ENCODE results near the gene RIPOR3. TPM values are rescaled to one million over a fixed set of nuclear protein-coding genes. Genes with fewer than 3 reads are reported as not detected.

The RIPOR3 gene
- total and polyA plus RNA-seq, 9 of the 15 experiments (the other 6 are each of a cell fraction or from before 2014, with no cell fraction given) = 3.3 to 62.7 (median 21.4) TPM

DNA sequence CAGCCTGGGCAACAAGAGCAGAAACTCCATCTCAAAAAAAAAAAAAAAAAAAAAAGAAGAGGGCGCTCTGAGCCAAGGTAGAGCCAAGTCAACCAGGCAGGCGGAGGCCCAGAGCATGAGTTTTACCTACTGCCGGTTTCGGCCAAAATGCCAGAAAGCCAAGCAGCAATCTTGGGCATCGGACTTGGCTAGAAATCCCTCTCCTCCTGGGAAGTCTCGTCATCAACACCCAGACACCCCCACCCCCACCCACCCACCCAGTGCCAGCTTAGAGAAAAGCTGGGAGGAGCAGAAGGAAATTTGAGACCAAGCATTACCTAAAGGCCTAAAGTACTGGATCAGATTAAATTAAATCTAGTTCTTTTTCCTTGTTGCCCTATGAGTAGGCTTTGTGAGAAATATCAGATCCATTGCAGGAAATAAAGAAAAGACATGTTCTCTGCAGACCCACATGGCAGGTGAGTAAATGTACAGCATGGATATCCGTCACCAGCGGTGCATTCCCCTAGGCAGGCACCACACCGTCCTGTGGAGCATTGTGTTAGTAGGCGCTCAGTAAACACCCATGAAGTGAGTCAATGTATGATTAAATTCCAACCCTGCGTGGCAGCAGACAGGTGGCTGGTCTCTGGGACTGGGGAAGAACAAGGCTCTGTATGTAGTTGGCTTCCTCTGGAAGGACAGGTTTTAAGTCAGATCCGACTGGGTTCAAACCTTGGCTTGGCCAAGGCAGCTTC lies 21.0 kb downstream of the RIPOR3 start:
- Histone ChIP-seq H3K79me2 (ENCODE audit: control insufficient read depth, insufficient read depth, low read length) (peaks cover 89% of the 10 kb centered on the region), H3K4me2 (ENCODE audit: insufficient read depth, low read length) (no peak overlapping the region), H4K20me1 (replicated peaks; ENCODE audit: control insufficient read depth, insufficient read depth, low read length) (peaks cover 43% of the 10 kb centered on the region), H3K27me3 (ENCODE audit: control insufficient read depth in 2 of 2, insufficient read depth in 2 of 2, low read length in 2 of 2) (no peaks in the 10 kb centered on the region; a peak in 1 of 5 replicates), H2AFZ (ENCODE audit: low read depth, low read length) (no peak overlapping the region), H3K9ac (ENCODE audit: insufficient read depth in 1 of 2, low read depth in 2 of 2, low read length in 2 of 2) (peak overlapping the region in 1 of 2 experiments; percentile 15; a peak in 1 of 4 replicates), H3K27ac (ENCODE audit: extremely low read depth, low read depth, low read length) (peak overlapping the region; percentile 32; the same call in 1 of the 3 replicates), H3K36me3 (ENCODE audit: control insufficient read depth, insufficient read depth, low read length) (peaks cover 27% of the 10 kb centered on the region; the same call in 2 of the 3 replicates), H3K4me3 (no peak overlapping the region), H3K9me3 (replicated peaks; ENCODE audit: control insufficient read depth, insufficient read depth, low read depth, low read length) (no peaks in the 10 kb centered on the region), H3K9me1 (ENCODE audit: control insufficient read depth, insufficient read depth, low read length) (peaks cover 13% of the 10 kb centered on the region), H3K4me1 (replicated peaks in 1 of 2; ENCODE audit: control insufficient read depth in 2 of 2, insufficient read depth in 2 of 2, low read length in 2 of 2) (peaks cover 45 to 49% of the 10 kb centered on the region in 2 experiments)
- intact Hi-C loops (cut with micrococcal nuclease) (no loop called here), in situ Hi-C loops (cut with MboI) (no loop called here)
- FAIRE-seq = peak; percentile 40
- POLR2A ChIA-PET = no interaction called here
- CTCF ChIA-PET (ENCODE audit: low intra/inter-chr PET ratio) = interaction anchor here (0.6 kb wide), 1 partner anchor 492 kb away, joined by 4 read pairs; no protein-coding TSS in a partner anchor
- no peak for ATAC-seq
- TF ChIP-seq, protein P1, sequence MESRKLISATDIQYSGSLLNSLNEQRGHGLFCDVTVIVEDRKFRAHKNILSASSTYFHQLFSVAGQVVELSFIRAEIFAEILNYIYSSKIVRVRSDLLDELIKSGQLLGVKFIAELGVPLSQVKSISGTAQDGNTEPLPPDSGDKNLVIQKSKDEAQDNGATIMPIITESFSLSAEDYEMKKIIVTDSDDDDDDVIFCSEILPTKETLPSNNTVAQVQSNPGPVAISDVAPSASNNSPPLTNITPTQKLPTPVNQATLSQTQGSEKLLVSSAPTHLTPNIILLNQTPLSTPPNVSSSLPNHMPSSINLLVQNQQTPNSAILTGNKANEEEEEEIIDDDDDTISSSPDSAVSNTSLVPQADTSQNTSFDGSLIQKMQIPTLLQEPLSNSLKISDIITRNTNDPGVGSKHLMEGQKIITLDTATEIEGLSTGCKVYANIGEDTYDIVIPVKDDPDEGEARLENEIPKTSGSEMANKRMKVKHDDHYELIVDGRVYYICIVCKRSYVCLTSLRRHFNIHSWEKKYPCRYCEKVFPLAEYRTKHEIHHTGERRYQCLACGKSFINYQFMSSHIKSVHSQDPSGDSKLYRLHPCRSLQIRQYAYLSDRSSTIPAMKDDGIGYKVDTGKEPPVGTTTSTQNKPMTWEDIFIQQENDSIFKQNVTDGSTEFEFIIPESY (CRISPR knock-in tag; IDR thresholded peaks at IDR 0.05) = peak; percentile 54; the same call in 1 of the 2 replicates
- TF ChIP-seq EWSR1 (IDR thresholded peaks at IDR 0.05; ENCODE audit: borderline replicate concordance, low read depth, partially characterized antibody) = peak; percentile 38
- TF ChIP-seq SMAD3 (CRISPR knock-in tag; conservative IDR thresholded peaks at IDR 0.05) = no peak
- TF ChIP-seq, protein P2, sequence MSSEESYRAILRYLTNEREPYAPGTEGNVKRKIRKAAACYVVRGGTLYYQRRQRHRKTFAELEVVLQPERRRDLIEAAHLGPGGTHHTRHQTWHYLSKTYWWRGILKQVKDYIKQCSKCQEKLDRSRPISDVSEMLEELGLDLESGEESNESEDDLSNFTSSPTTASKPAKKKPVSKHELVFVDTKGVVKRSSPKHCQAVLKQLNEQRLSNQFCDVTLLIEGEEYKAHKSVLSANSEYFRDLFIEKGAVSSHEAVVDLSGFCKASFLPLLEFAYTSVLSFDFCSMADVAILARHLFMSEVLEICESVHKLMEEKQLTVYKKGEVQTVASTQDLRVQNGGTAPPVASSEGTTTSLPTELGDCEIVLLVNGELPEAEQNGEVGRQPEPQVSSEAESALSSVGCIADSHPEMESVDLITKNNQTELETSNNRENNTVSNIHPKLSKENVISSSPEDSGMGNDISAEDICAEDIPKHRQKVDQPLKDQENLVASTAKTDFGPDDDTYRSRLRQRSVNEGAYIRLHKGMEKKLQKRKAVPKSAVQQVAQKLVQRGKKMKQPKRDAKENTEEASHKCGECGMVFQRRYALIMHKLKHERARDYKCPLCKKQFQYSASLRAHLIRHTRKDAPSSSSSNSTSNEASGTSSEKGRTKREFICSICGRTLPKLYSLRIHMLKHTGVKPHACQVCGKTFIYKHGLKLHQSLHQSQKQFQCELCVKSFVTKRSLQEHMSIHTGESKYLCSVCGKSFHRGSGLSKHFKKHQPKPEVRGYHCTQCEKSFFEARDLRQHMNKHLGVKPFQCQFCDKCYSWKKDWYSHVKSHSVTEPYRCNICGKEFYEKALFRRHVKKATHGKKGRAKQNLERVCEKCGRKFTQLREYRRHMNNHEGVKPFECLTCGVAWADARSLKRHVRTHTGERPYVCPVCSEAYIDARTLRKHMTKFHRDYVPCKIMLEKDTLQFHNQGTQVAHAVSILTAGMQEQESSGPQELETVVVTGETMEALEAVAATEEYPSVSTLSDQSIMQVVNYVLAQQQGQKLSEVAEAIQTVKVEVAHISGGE (CRISPR knock-in tag; IDR thresholded peaks at IDR 0.05) = peak in 1 of 3 experiments; percentile 95; a peak in 2 of 6 replicates
- BruUV-seq (replicated peaks) = no TSS peak
- 69% methylated on average over 10 of the region's 12 CpGs for WGBS (ENCODE audit: insufficient coverage, low coverage, missing lambda C conversion rate)
- DNase-seq (ENCODE audit: extremely low read depth in 1 of 4, low spot score in 3 of 4) = no peak

Data from K562 (cell line).